Measurements from ENCODE around the gene MCU.

Gene MCU

GRCh38 chr10:72742797-72743196, 50.9 kb downstream of the MCU start:
- Histone ChIP-seq H2BK12ac (ENCODE audit: low read length in 2 of 2) (no peak overlapping the region), H4K91ac (ENCODE audit: low read length) (no peak overlapping the region)
- 98% methylated on average over 5 of the region's 5 CpGs for WGBS

GRCh38 chr10:72744566-72744965, 52.6 kb downstream of the MCU start:
- H3K4ac ChIP-seq (ENCODE audit: low read depth in 1 of 2, low read length in 2 of 2): no peak overlapping the region
- peaks cover 29% of the 10 kb centered on the region for H3K79me1 ChIP-seq (replicated peaks; ENCODE audit: low read length, poor library complexity, severe bottlenecking)
- H2BK15ac ChIP-seq (ENCODE audit: low read depth, poor library complexity, severe bottlenecking): no peak overlapping the region
- no peak overlapping the region for H2AK5ac ChIP-seq (ENCODE audit: low read length, severe bottlenecking)
- no peak overlapping the region for H3K4me3 ChIP-seq (ENCODE audit: insufficient read depth in 1 of 2, low read depth in 1 of 2, low read length in 2 of 2)
- no peak overlapping the region for H3K14ac ChIP-seq (ENCODE audit: low read length in 2 of 2)
- H3K4me2 ChIP-seq (ENCODE audit: low read length, poor library complexity, severe bottlenecking): no peak overlapping the region
- no peak overlapping the region for H4K91ac ChIP-seq (ENCODE audit: low read length)
- H3K23ac ChIP-seq (ENCODE audit: low read length in 2 of 2): no peak overlapping the region
- peaks cover 0 to 3% of the 10 kb centered on the region in 2 experiments for H3K36me3 ChIP-seq (ENCODE audit: control insufficient read depth in 1 of 2, insufficient read depth in 2 of 2, low read depth in 1 of 2, low read length in 2 of 2)
- DNase-seq: no peak
- no peak overlapping the region for H3K9ac ChIP-seq (ENCODE audit: low read length)
- H2AFZ ChIP-seq (ENCODE audit: low read depth, low read length): no peak overlapping the region
- no peaks in the 10 kb centered on the region for H3K4me1 ChIP-seq (ENCODE audit: control insufficient read depth, insufficient read depth, low read depth, low read length)
- WGBS: 73% methylated on average over 3 of the region's 3 CpGs
- H4K8ac ChIP-seq (ENCODE audit: low read length): no peak overlapping the region
- H2BK12ac ChIP-seq (ENCODE audit: low read length in 2 of 2): no peak overlapping the region
- H3K27me3 ChIP-seq (ENCODE audit: control insufficient read depth in 1 of 2, insufficient read depth in 1 of 2, low read length in 2 of 2): no peaks in the 10 kb centered on the region
- no peak overlapping the region for H3K27ac ChIP-seq (ENCODE audit: low read length, poor library complexity, severe bottlenecking)
- H2BK5ac ChIP-seq (ENCODE audit: low read depth, low read length, poor library complexity, severe bottlenecking): no peak overlapping the region
- no peaks in the 10 kb centered on the region for H3K9me3 ChIP-seq (ENCODE audit: control insufficient read depth, low read length)
- peak overlapping the region in 1 of 2 experiments; percentile 6 for H3K18ac ChIP-seq (ENCODE audit: low read depth in 1 of 2, low read length in 2 of 2)
- no peak overlapping the region for H2BK120ac ChIP-seq (ENCODE audit: low read depth, low read length)

More at GRCh38 chr10:72742797-72743196, 50.9 kb downstream of the MCU start:
- Histone ChIP-seq H3K4ac (ENCODE audit: low read depth in 1 of 2, low read length in 2 of 2) (no peak overlapping the region), H3K79me1 (replicated peaks; ENCODE audit: low read length, poor library complexity, severe bottlenecking) (peaks cover 22% of the 10 kb centered on the region), H2BK5ac (ENCODE audit: low read depth, low read length, poor library complexity, severe bottlenecking) (no peak overlapping the region), H2BK120ac (ENCODE audit: low read depth, low read length) (no peak overlapping the region), H3K14ac (ENCODE audit: low read length in 2 of 2) (no peak overlapping the region), H3K9ac (ENCODE audit: low read length) (no peak overlapping the region), H4K8ac (ENCODE audit: low read length) (no peak overlapping the region), H3K4me3 (ENCODE audit: insufficient read depth in 1 of 2, low read depth in 1 of 2, low read length in 2 of 2) (no peak overlapping the region), H3K4me1 (ENCODE audit: control insufficient read depth, insufficient read depth, low read depth, low read length) (no peaks in the 10 kb centered on the region), H2AFZ (ENCODE audit: low read depth, low read length) (no peak overlapping the region), H3K27me3 (ENCODE audit: control insufficient read depth in 1 of 2, insufficient read depth in 1 of 2, low read length in 2 of 2) (no peaks in the 10 kb centered on the region), H3K18ac (ENCODE audit: low read depth in 1 of 2, low read length in 2 of 2) (no peak overlapping the region), H2BK15ac (ENCODE audit: low read depth, poor library complexity, severe bottlenecking) (no peak overlapping the region), H3K27ac (ENCODE audit: low read length, poor library complexity, severe bottlenecking) (no peak overlapping the region), H3K4me2 (ENCODE audit: low read length, poor library complexity, severe bottlenecking) (no peak overlapping the region), H3K23ac (ENCODE audit: low read length in 2 of 2) (no peak overlapping the region), H2AK5ac (ENCODE audit: low read length, severe bottlenecking) (no peak overlapping the region), H3K36me3 (ENCODE audit: control insufficient read depth in 1 of 2, insufficient read depth in 2 of 2, low read depth in 1 of 2, low read length in 2 of 2) (peaks cover 0 to 3% of the 10 kb centered on the region in 2 experiments), H3K9me3 (ENCODE audit: control insufficient read depth, low read length) (no peaks in the 10 kb centered on the region)
- DNase-seq: no peak

GRCh38 chr10:72746426-72747363, 54.8 kb downstream of the MCU start:
- Histone ChIP-seq H3K14ac (ENCODE audit: low read length in 2 of 2) (no peak overlapping the region), H4K8ac (ENCODE audit: low read length) (no peak overlapping the region), H3K27me3 (ENCODE audit: control insufficient read depth in 1 of 2, insufficient read depth in 1 of 2, low read length in 2 of 2) (no peaks in the 10 kb centered on the region), H3K9ac (ENCODE audit: low read length) (peak overlapping the region; percentile 73), H3K18ac (ENCODE audit: low read depth in 1 of 2, low read length in 2 of 2) (no peak overlapping the region), H2BK5ac (ENCODE audit: low read depth, low read length, poor library complexity, severe bottlenecking) (no peak overlapping the region), H2BK12ac (ENCODE audit: low read length in 2 of 2) (no peak overlapping the region), H2AFZ (ENCODE audit: low read depth, low read length) (no peak overlapping the region), H3K79me1 (replicated peaks; ENCODE audit: low read length, poor library complexity, severe bottlenecking) (peaks cover 27% of the 10 kb centered on the region), H2BK15ac (ENCODE audit: low read depth, poor library complexity, severe bottlenecking) (no peak overlapping the region), H2BK120ac (ENCODE audit: low read depth, low read length) (no peak overlapping the region), H3K4ac (ENCODE audit: low read depth in 1 of 2, low read length in 2 of 2) (no peak overlapping the region), H3K9me3 (ENCODE audit: control insufficient read depth, low read length) (no peaks in the 10 kb centered on the region), H3K4me1 (ENCODE audit: control insufficient read depth, insufficient read depth, low read depth, low read length) (no peaks in the 10 kb centered on the region), H3K23ac (ENCODE audit: low read length in 2 of 2) (no peak overlapping the region), H3K27ac (ENCODE audit: low read length, poor library complexity, severe bottlenecking) (no peak overlapping the region), H4K91ac (ENCODE audit: low read length) (no peak overlapping the region), H3K36me3 (ENCODE audit: control insufficient read depth in 1 of 2, insufficient read depth in 2 of 2, low read depth in 1 of 2, low read length in 2 of 2) (peaks cover 0 to 3% of the 10 kb centered on the region in 2 experiments), H3K4me2 (ENCODE audit: low read length, poor library complexity, severe bottlenecking) (no peak overlapping the region), H2AK5ac (ENCODE audit: low read length, severe bottlenecking) (no peak overlapping the region), H3K4me3 (ENCODE audit: insufficient read depth in 1 of 2, low read depth in 1 of 2, low read length in 2 of 2) (no peak overlapping the region)
- peak; percentile 26 for DNase-seq
- WGBS: 96% methylated on average over 3 of the region's 3 CpGs

GRCh38 chr10:72747521-72747920, 55.6 kb downstream of the MCU start:
- Histone ChIP-seq H3K4ac (ENCODE audit: low read depth in 1 of 2, low read length in 2 of 2) (no peak overlapping the region), H2BK15ac (ENCODE audit: low read depth, poor library complexity, severe bottlenecking) (no peak overlapping the region), H3K4me1 (ENCODE audit: control insufficient read depth, insufficient read depth, low read depth, low read length) (no peaks in the 10 kb centered on the region), H2BK120ac (ENCODE audit: low read depth, low read length) (no peak overlapping the region), H3K79me1 (replicated peaks; ENCODE audit: low read length, poor library complexity, severe bottlenecking) (peaks cover 27% of the 10 kb centered on the region), H3K4me2 (ENCODE audit: low read length, poor library complexity, severe bottlenecking) (no peak overlapping the region), H2AK5ac (ENCODE audit: low read length, severe bottlenecking) (no peak overlapping the region), H3K14ac (ENCODE audit: low read length in 2 of 2) (no peak overlapping the region), H4K91ac (ENCODE audit: low read length) (no peak overlapping the region), H3K4me3 (ENCODE audit: insufficient read depth in 1 of 2, low read depth in 1 of 2, low read length in 2 of 2) (no peak overlapping the region), H3K9ac (ENCODE audit: low read length) (peak overlapping the region; percentile 73), H4K8ac (ENCODE audit: low read length) (no peak overlapping the region), H3K9me3 (ENCODE audit: control insufficient read depth, low read length) (no peaks in the 10 kb centered on the region), H3K27me3 (ENCODE audit: control insufficient read depth in 1 of 2, insufficient read depth in 1 of 2, low read length in 2 of 2) (no peaks in the 10 kb centered on the region), H3K23ac (ENCODE audit: low read length in 2 of 2) (no peak overlapping the region), H3K27ac (ENCODE audit: low read length, poor library complexity, severe bottlenecking) (no peak overlapping the region), H2BK12ac (ENCODE audit: low read length in 2 of 2) (no peak overlapping the region), H3K18ac (ENCODE audit: low read depth in 1 of 2, low read length in 2 of 2) (no peak overlapping the region), H2BK5ac (ENCODE audit: low read depth, low read length, poor library complexity, severe bottlenecking) (no peak overlapping the region), H3K36me3 (ENCODE audit: control insufficient read depth in 1 of 2, insufficient read depth in 2 of 2, low read depth in 1 of 2, low read length in 2 of 2) (no peaks in the 10 kb centered on the region), H2AFZ (ENCODE audit: low read depth, low read length) (no peak overlapping the region)
- DNase-seq: no peak
- WGBS: 98% methylated on average over 5 of the region's 8 CpGs

All from mesenchymal stem cell (in vitro differentiated cells and primary cell).